GM12892 (cell line): ENCODE data around the gene ABCF2.

ENCODE experiments used
- POLR2AphosphoS5 ChIP-seq: IDR thresholded peaks from 2 replicates; pipeline ENCODE4 v1.6.1; 2011; ENCODE audit warnings: low read depth, low read length, control low read depth
- TAF1 ChIP-seq: IDR thresholded peaks from 2 replicates; pipeline ENCODE4 v1.6.1; 2011; ENCODE audit warnings: low read depth, mild to moderate bottlenecking, control low read depth, low read length, borderline replicate concordance

DNA sequence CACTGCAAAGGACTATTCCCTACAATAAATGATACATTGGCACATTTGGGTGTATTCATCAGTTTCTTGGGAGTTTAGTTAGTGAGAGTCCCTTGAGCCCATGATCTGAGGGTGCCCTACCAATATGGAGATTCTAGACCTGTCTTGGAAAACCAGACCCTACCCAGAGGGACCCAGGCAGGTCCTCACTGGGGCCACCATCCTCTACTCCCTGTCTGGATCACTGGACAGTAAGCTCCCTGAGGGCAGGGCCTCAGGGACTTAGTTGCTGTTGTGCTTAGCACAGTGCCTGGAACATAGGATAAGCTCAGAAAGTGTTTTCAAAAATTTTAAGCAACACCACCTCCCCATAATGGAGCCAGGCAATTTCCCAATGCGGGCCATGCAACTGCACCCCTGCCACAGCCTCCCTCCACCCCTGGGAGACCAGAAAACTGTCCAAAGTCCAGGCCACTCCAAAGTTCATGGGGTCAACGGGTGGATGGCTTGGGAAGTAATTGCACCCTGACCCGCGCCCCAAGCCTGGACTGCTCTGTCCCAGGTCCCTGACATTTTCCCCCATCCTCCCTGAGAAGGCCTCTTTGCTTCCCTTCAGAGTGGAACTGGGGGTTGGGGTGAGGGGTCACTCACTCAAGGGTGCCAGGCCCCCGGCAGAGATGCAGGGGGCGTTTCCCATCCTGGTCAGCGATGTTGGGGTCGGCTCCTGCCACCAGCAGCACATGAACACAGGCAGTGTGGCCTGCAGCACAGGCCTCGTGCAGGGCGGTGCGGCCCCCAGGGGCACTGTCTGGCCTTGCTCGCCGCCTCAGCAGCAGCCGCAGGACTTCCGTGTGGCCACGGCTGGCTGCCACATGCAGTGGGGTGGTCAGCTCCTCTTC lies 41.0 kb downstream of the ABCF2 start:
- TF ChIP-seq TAF1 (no peak), POLR2AphosphoS5 (no peak)
